ENCODE results near the gene RETREG2. TPM values are rescaled to one million over a fixed set of nuclear protein-coding genes. Genes with fewer than 3 reads are reported as not detected.

The RETREG2 gene
- total and polyA plus RNA-seq, 7 donors, result 36.6 to 81.3 (median 43.5) TPM

DNA sequence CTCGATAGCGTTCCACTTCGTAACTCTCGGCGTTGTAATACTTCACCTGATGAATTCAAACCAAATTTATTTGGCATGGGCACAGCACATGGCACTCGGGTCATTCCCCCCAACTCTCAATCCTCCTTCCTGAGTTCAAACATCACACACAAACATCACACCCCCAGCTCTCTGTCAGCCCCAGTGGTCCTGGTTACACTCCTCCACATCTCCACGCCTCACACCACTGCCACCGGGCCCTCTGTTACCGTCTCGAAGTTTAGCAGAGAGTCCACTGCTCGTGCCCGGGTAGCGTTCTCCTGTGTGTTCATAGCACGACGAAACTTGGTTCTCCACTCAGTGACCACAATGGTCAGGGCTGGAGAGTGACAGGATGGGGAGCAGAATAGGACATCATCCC, 36.1 kb downstream of the RETREG2 start:
- TF ChIP-seq EP300 (IDR thresholded peaks at IDR 0.05) (no peak), POLR2A (IDR thresholded peaks at IDR 0.05) (no peak), POLR2AphosphoS5 (IDR thresholded peaks at IDR 0.05) (no peak)
- TF ChIP-seq, protein P1, sequence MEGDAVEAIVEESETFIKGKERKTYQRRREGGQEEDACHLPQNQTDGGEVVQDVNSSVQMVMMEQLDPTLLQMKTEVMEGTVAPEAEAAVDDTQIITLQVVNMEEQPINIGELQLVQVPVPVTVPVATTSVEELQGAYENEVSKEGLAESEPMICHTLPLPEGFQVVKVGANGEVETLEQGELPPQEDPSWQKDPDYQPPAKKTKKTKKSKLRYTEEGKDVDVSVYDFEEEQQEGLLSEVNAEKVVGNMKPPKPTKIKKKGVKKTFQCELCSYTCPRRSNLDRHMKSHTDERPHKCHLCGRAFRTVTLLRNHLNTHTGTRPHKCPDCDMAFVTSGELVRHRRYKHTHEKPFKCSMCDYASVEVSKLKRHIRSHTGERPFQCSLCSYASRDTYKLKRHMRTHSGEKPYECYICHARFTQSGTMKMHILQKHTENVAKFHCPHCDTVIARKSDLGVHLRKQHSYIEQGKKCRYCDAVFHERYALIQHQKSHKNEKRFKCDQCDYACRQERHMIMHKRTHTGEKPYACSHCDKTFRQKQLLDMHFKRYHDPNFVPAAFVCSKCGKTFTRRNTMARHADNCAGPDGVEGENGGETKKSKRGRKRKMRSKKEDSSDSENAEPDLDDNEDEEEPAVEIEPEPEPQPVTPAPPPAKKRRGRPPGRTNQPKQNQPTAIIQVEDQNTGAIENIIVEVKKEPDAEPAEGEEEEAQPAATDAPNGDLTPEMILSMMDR (IDR thresholded peaks at IDR 0.05), result no peak
- H3K36me3 ChIP-seq, result peaks cover 9 to 48% (median 41%) of the 10 kb centered on the region in 4 donors
- peak; percentile 46 for DNase-seq
- WGBS, 2 donors, result 97 to 98% methylated on average over 15 of the region's 15 CpGs
- H3K9me3 ChIP-seq, result no peaks in the 10 kb centered on the region
- no peaks in the 10 kb centered on the region for H3K27me3 ChIP-seq
- no peak overlapping the region for H3K27ac ChIP-seq
- no peak overlapping the region for H3K4me3 ChIP-seq
- intact Hi-C loops (cut with DNase I), result no loop called here
- peaks cover 0 to 26% (median 21%) of the 10 kb centered on the region in 4 donors for H3K4me1 ChIP-seq

GRCh38 chr2:219214786-219215185, 36.7 kb downstream of the RETREG2 start:
- peak; percentile 44 for DNase-seq

GRCh38 chr2:219215871-219216534, 37.9 kb downstream of the RETREG2 start:
- intact Hi-C loops (cut with DNase I), result loop anchor here (5.0 kb wide), 2 partner anchors 36 to 61 kb away; partner anchors contain the start of genes DNAJB2, TUBA4A and TUBA4B
- no peak overlapping the region for H3K4me3 ChIP-seq
- TF ChIP-seq, protein P1 (IDR thresholded peaks at IDR 0.05), result no peak
- TF ChIP-seq POLR2A (IDR thresholded peaks at IDR 0.05) (no peak), POLR2AphosphoS5 (IDR thresholded peaks at IDR 0.05) (no peak), EP300 (IDR thresholded peaks at IDR 0.05) (no peak)
- 93 to 95% methylated on average over 27 of the region's 27 CpGs for WGBS, 2 donors
- peaks cover 17 to 46% (median 44%) of the 10 kb centered on the region in 4 donors for H3K36me3 ChIP-seq
- H3K4me1 ChIP-seq, result peaks cover 0 to 37% (median 32%) of the 10 kb centered on the region in 4 donors
- H3K27ac ChIP-seq, result peak overlapping the region in 2 of 4 donors; percentile 96 to 97
- H3K9me3 ChIP-seq, result no peaks in the 10 kb centered on the region
- no peaks in the 10 kb centered on the region for H3K27me3 ChIP-seq
- no peak for DNase-seq

More at GRCh38 chr2:219214786-219215185, 36.7 kb downstream of the RETREG2 start:
- no peak for TF ChIP-seq EP300 (IDR thresholded peaks at IDR 0.05)
- TF ChIP-seq, protein P1 (IDR thresholded peaks at IDR 0.05), result no peak
- TF ChIP-seq POLR2AphosphoS5 (IDR thresholded peaks at IDR 0.05), result no peak
- TF ChIP-seq POLR2A (IDR thresholded peaks at IDR 0.05), result no peak
- intact Hi-C loops (cut with DNase I), result loop anchor here (5.0 kb wide), 2 partner anchors 38 to 63 kb away; partner anchors contain the start of genes DNAJB2, TUBA4A and TUBA4B
- Histone ChIP-seq H3K27me3 (no peaks in the 10 kb centered on the region), H3K36me3 (peaks cover 9 to 43% (median 39%) of the 10 kb centered on the region in 4 donors), H3K4me3 (no peak overlapping the region), H3K9me3 (no peaks in the 10 kb centered on the region), H3K27ac (no peak overlapping the region), H3K4me1 (peaks cover 0 to 32% (median 28%) of the 10 kb centered on the region in 4 donors)
- 94 to 95% methylated on average over 6 of the region's 6 CpGs for whole genome bisulfite sequencing, 2 donors

- Histone ChIP-seq H3K4me1 (peaks cover 0 to 37% (median 32%) of the 10 kb centered on the region in 4 donors), H3K4me3 (no peak overlapping the region), H3K27me3 (no peaks in the 10 kb centered on the region), H3K27ac (peak overlapping the region; percentile 84 to 98 (median 96)), H3K36me3 (peaks cover 22 to 51% (median 49%) of the 10 kb centered on the region in 4 donors), H3K9me3 (no peaks in the 10 kb centered on the region)
- intact Hi-C loops (cut with DNase I), result loop anchor here (5.0 kb wide), 2 partner anchors 36 to 61 kb away; partner anchors contain the start of genes DNAJB2, TUBA4A and TUBA4B
- 89 to 91% methylated on average over 6 of the region's 6 CpGs for WGBS, 2 donors
- no peak for TF ChIP-seq POLR2A (IDR thresholded peaks at IDR 0.05)
- no peak for TF ChIP-seq EP300 (IDR thresholded peaks at IDR 0.05)
- TF ChIP-seq, protein P1 (IDR thresholded peaks at IDR 0.05), result no peak
- TF ChIP-seq POLR2AphosphoS5 (IDR thresholded peaks at IDR 0.05), result no peak
- no peak for DNase-seq
These were observed 38.5 kb downstream of the RETREG2 start for GRCh38 chr2:219216535-219216915.
